Fibroblast of pulmonary artery (primary cell): Measurements from ENCODE around the gene NRGN.

Source experiments
- DNase-seq: peaks from one replicate; pipeline ENCODE4 v3.0.0-alpha.2; 2010; ENCODE audit warnings: low read depth
- H3K4me3 ChIP-seq: replicated peaks from 2 replicates; pipeline ENCODE4 v1.5.1; 2011; ENCODE audit warnings: low read depth, mild to moderate bottlenecking, control low read depth, low read length, moderate library complexity
- TF ChIP-seq, protein P1 (sequence below): IDR thresholded peaks from 2 replicates; pipeline ENCODE4 v1.5.1; 2011; ENCODE audit warnings: mild to moderate bottlenecking, control low read depth, low read length, inconsistent platforms; ENCODE audit errors: missing control alignments

The NRGN gene

DNA sequence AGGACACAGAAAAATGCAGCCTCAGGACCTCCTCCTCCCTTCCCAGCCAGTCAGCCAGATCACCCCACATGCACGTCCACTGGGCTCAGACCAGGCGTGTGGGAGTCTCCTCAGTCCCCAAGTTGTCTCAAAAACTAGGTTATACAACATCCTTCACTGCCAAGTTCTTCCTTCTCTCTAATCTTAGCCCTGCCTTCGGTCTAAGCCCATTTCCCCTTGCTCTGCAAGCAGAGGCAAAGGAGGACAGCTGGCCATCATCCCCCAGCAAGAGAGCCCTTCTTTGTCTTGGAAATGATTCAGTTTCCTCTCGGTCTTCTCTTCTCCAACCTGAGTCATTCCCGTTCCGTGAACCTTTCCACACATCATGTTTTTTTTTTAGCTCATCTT is 14.0 kb upstream of the NRGN start:
- H3K4me3 ChIP-seq = peak overlapping the region; percentile 13
- TF ChIP-seq, protein P1, sequence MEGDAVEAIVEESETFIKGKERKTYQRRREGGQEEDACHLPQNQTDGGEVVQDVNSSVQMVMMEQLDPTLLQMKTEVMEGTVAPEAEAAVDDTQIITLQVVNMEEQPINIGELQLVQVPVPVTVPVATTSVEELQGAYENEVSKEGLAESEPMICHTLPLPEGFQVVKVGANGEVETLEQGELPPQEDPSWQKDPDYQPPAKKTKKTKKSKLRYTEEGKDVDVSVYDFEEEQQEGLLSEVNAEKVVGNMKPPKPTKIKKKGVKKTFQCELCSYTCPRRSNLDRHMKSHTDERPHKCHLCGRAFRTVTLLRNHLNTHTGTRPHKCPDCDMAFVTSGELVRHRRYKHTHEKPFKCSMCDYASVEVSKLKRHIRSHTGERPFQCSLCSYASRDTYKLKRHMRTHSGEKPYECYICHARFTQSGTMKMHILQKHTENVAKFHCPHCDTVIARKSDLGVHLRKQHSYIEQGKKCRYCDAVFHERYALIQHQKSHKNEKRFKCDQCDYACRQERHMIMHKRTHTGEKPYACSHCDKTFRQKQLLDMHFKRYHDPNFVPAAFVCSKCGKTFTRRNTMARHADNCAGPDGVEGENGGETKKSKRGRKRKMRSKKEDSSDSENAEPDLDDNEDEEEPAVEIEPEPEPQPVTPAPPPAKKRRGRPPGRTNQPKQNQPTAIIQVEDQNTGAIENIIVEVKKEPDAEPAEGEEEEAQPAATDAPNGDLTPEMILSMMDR = no peak
- peak; percentile 89 for DNase-seq

DNA sequence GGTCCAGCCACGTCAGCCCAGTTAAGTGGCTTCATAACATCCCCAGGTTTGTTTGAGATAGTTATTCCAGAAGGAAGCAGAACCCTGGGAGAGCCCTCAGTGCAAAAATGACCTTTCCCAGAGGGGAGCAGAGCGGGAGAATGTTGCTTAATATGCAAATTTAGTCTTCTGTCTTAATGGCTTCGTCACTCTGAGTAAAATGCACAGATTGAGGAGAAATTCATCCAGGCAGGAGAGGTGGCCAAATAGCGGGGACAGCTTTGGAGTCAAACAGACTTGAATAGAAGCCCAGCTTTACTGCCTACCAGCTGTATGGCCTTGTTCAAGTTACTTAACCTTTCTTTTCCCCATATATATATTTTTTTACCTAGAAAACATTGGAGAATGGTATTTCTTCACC is 12.3 kb upstream of the NRGN start:
- TF ChIP-seq, protein P1 = no peak
- DNase-seq = no peak
- no peak overlapping the region for H3K4me3 ChIP-seq

DNA sequence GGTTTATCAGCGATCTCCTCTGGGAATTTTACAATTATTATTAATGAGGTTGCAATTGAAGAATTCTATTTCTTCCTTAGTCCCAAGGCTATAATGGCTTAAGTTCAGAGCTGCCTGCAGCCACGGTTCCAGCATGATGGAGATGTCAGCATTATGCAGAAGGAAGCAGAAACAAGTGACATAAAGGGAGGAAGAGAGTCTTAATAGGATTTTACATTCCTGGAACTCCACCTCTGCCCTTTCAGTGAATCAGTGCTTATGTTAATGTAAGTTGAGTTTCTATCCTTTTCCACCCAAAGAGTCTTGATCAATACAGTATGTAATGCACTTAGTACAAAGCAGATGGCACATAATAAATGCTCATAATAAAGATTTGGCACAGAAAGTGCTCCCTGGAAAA is 11.6 kb upstream of the NRGN start:
- TF ChIP-seq, protein P1 = no peak
- H3K4me3 ChIP-seq = no peak overlapping the region
- no peak for DNase-seq

DNA sequence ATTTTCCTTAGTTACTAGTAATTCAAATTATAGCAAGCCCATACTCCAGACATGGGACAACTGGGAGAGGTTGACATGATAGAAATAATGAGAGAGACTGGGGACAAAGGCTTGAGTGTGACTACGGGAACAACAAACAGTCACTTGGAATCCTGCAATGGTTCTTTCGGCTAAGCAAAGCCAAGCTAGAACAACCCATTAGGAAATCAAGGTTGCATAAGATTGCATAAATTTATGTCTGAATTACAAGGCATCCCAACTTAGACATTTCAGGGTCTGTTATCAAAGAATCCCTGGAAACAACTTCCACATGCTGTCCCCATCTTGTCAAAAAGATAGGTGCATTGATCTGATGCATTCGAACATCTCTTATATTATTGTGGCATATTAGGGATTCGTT is 10.2 kb upstream of the NRGN start:
- DNase-seq = no peak
- H3K4me3 ChIP-seq = no peak overlapping the region
- TF ChIP-seq, protein P1 = no peak

DNA sequence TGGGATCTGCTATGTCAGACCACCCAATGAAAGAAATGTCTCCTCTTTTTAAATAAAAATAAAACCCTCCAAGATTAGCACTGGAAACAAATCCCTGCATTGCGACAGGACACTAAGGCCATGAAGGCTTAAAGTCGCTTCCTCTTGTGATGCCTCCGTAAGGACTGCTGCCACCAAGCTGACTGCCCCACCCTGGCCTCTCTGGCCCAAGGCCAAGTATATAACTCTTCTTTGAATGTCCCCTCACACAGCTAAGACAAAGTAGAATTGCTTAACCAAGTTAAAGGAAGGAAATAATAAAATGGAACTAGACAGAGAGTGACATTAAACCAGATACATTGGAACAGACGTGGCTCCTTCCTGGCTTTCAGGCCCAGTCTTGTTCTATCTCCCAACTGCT is 7.5 kb upstream of the NRGN start:
- TF ChIP-seq, protein P1 = no peak
- DNase-seq = no peak
- no peak overlapping the region for H3K4me3 ChIP-seq

DNA sequence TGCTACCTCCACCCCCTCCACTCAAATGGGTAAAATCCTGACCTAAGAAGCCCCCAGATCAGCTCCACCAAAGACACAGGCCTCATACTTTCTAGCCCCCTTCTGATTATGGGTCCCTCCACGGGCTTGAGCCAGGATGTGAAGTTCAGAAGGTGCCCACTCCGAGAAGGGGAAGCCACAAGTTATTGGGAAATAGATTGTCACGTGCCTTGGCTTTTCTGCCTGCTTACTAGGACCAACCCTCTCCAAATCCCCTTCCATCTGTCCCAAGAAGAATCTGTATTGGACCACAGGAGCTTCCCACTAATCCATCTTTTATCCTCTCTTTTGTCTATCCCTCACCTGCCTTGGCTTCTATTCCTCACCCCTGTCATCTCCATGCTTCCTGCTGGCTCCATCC is 3.0 kb upstream of the NRGN start:
- DNase-seq = no peak
- TF ChIP-seq, protein P1 = no peak
- H3K4me3 ChIP-seq = no peak overlapping the region

DNA sequence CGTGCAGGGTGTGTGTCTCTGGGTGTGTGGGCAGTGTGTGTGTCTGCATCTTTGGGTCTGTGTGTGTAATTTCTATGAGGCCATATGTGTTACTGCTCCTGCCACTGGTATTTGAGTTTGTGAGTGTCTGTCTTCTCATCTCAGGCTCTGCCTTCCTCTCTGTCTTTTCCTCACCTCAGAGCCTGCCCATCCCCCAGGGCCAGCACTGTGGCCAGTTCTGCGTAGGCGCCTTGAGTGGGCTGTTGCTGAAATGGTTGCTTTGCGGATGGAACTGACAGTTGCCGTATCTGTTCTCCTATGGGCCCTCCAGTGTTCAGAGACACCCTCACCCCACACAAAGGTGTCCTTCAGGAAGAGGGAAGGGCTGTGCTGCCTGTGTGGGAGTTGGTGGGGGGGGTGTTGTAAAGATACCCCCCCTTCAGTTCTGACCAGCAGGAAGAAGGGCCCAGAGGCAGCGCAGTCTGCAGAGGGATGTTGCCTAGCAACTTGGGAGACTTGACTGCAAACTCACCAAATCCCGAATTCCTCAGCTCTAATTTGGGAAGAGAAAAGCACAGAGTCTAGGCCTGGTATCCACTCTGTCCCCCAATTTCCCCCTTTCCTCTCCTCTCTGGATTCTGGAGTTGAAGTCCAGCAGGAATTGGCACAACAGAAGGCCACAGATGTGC is 2.0 kb upstream of the NRGN start:
- no peak overlapping the region for H3K4me3 ChIP-seq
- TF ChIP-seq, protein P1 = no peak
- no peak for DNase-seq
